Fibroblast of the aortic adventitia (primary cell): ENCODE data around the gene ARHGAP15. TPM values are rescaled to one million over a fixed set of nuclear protein-coding genes. Genes with fewer than 3 reads are reported as not detected.

Experiments
- DNase-seq: peaks from one replicate; pipeline ENCODE4 v3.0.0-alpha.2; 2010; ENCODE audit warnings: low read depth
- H3K4me3 ChIP-seq: 2 replicates; pipeline ENCODE4 v1.5.1; 2011; ENCODE audit warnings: low read depth, mild to moderate bottlenecking, control low read depth, low read length, moderate library complexity
- total RNA-seq: library from RNA; depleted of rRNA; stranded (reverse); fragments of >200 nt; gene quantifications from 2 replicates; pipeline ENCODE4 v1.2.3, GENCODE V29; 2012; ENCODE audit warnings: low replicate concordance
- TF ChIP-seq, protein P1 (sequence below): IDR thresholded peaks from 2 replicates; pipeline ENCODE4 v1.5.1; 2011; ENCODE audit warnings: mild to moderate bottlenecking, low read length, control low read depth, inconsistent platforms; ENCODE audit not compliant: insufficient read depth

ARHGAP15 gene
- total RNA-seq, 1 donor, result not detected

DNA sequence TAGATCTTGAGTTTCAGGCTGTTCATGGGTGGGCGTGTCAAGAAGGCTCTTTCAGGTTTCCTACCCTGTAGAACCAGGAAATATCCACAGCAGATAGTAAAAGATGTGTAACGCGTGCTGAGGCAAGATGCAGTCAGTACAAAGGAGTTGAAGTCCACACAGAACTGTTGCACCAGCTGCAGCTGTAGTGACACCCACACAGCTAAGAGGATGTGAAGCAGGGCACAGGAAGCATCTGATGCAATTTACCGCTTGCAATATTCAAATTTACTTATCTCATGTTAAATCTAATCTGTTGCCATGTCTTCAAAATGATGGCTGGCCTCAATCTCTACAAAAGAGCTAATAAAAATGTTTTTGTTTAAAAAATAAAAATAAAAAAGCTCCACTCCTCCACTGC, 132.8 kb downstream of the ARHGAP15 start:
- DNase-seq, result no peak
- TF ChIP-seq, protein P1, sequence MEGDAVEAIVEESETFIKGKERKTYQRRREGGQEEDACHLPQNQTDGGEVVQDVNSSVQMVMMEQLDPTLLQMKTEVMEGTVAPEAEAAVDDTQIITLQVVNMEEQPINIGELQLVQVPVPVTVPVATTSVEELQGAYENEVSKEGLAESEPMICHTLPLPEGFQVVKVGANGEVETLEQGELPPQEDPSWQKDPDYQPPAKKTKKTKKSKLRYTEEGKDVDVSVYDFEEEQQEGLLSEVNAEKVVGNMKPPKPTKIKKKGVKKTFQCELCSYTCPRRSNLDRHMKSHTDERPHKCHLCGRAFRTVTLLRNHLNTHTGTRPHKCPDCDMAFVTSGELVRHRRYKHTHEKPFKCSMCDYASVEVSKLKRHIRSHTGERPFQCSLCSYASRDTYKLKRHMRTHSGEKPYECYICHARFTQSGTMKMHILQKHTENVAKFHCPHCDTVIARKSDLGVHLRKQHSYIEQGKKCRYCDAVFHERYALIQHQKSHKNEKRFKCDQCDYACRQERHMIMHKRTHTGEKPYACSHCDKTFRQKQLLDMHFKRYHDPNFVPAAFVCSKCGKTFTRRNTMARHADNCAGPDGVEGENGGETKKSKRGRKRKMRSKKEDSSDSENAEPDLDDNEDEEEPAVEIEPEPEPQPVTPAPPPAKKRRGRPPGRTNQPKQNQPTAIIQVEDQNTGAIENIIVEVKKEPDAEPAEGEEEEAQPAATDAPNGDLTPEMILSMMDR, result no peak
- H3K4me3 ChIP-seq, result no peak overlapping the region

DNA sequence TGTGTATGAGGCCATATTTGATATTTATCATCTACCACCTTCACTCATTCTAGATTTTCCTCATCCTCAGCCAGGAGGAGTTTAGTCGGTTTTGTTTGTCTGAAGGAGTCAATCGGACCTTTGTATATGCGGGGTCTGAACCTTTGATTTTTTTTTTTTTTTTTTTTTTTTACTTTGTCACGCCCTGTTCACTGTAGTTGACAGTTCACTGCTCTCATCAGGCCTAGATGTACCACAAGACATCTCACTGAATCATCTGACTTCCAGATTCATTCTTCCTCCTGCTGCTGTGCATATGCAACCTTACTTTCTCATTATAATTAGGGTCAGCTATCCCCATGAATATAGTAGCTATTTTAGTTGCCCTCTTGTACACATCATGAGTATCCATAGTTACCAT, 133.2 kb downstream of the ARHGAP15 start:
- H3K4me3 ChIP-seq, result no peak overlapping the region
- DNase-seq, result no peak
- TF ChIP-seq, protein P1, result no peak

DNA sequence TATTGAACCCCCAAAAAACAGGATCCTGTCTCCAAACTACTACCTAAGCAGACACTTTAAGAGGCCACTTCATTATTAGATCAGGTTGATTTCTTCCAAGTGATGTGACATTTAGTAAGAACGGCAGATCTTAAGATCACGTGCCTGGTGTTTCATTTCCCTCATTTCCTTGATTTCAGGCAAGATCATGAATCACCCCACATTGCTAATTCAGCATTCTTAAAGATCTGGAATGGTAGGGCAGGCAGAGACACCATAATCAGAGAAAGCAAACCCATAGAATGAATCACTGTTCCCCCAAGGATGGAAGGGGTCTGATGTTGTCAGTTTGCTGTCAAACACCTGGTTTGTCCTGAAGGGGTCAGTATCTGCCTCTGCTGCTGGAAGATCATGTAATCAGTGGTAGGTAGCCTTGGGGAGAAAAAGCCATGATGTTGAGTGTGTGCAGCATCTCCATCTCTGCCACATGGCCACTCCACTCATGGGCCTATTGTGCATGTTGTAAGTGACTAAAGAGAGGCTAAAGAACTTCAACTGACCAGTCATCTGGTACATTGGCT, 133.9 kb downstream of the ARHGAP15 start:
- DNase-seq, result no peak
- TF ChIP-seq, protein P1, result no peak
- H3K4me3 ChIP-seq, result no peak overlapping the region

DNA sequence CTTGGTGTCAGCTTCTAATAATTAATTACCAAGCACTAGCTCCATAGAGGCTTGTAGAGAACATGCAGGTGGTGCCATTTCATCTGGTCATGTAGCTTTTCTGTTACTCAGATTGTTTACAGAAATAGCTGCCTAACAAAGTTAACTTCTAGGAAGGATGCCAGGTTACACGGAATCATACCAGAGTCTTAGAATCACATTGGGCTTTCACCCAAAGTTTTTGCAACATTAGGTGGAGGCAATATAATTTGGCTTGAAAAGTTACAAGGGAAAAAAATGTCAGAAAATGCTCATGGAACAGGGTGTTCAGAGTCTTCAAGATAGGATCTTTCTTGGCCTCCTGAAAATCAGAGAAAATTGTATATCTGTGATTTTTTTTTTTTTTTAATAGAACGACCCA, 135.6 kb downstream of the ARHGAP15 start:
- DNase-seq, result peak; percentile 92
- no peak overlapping the region for H3K4me3 ChIP-seq
- TF ChIP-seq, protein P1, result no peak

DNA sequence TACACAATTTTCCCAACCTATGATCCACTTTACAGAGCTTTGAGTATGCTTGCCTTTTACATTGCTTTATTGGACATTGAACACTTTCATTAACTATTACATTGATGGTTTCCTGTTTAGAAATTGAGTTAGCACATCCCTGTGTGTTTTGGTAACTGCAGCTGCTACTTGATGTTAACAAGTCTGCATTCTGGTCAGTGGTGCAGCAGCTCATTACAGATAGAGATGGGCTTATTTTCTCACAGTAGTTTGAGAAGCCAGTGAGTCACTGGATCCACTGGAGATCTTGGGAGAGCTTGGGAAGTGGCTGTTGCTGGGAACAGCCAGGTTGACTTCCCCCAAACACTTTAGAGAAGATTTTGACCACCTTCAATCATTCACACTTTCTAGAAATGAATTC, 150.5 kb downstream of the ARHGAP15 start:
- TF ChIP-seq, protein P1, result no peak
- no peak overlapping the region for H3K4me3 ChIP-seq
- no peak for DNase-seq

DNA sequence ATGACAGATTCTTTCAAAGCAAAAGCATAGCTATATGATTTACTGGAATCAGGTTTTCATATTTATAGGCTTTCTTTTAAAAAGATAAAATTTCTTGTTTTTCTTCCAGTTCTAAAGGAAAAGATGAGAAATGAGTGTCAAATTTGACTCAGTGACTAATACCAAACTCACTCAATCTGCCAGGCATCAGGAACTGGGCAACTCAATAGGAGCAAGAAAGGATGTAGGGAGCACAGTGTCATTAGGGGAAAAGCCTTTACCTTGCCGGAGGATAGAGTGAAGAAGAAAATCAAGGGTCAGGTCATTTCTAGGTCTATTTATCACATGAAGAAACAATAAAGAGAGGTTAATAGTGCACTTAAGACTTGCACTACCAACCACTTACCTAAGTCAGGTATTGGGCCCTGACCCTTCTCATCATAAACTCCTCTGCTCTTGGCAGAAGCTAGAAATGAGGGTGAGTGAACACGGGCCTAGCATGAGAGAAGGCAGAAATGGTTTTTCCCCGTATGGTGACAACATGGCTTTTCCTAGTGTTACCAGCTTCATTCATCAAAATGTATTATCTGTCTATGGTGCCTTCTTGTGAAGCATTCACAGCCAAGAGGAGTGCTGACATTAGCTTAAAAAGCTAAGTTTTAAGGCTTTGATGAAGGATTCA, 151.0 kb downstream of the ARHGAP15 start:
- TF ChIP-seq, protein P1, result no peak
- no peak for DNase-seq
- H3K4me3 ChIP-seq, result no peak overlapping the region
